GM12801 (cell line): ENCODE data around the gene CRACDL.

Experiments
- CTCF ChIP-seq: IDR thresholded peaks from one replicate; pipeline ENCODE4 v1.5.1; 2011; ENCODE audit warnings: control low read depth; ENCODE audit not compliant: insufficient read length; ENCODE audit errors: extremely low read depth

Gene CRACDL

GRCh38 chr2:98759338-98759737 is 176.7 kb downstream of the CRACDL start:
- no peak for TF ChIP-seq CTCF

- TF ChIP-seq CTCF, result no peak
Measured at GRCh38 chr2:98757904-98758421, 178.1 kb downstream of the CRACDL start.

GRCh38 chr2:98753801-98754200 is 182.2 kb downstream of the CRACDL start:
- TF ChIP-seq CTCF, result no peak

- no peak for TF ChIP-seq CTCF
Measured at GRCh38 chr2:98751748-98752147, 184.3 kb downstream of the CRACDL start.

- no peak for TF ChIP-seq CTCF
Measured at GRCh38 chr2:98750593-98751282, 185.3 kb downstream of the CRACDL start.

GRCh38 chr2:98749066-98749450 is 187.0 kb downstream of the CRACDL start:
- no peak for TF ChIP-seq CTCF

GRCh38 chr2:98748292-98749065 is 187.5 kb downstream of the CRACDL start:
- no peak for TF ChIP-seq CTCF
